ENCODE measurements around the gene MAST4. TPM values are rescaled to one million over a fixed set of nuclear protein-coding genes. Genes with fewer than 3 reads are reported as not detected.

Gene MAST4
- total RNA-seq, 1 donor, result 12.7 TPM

DNA sequence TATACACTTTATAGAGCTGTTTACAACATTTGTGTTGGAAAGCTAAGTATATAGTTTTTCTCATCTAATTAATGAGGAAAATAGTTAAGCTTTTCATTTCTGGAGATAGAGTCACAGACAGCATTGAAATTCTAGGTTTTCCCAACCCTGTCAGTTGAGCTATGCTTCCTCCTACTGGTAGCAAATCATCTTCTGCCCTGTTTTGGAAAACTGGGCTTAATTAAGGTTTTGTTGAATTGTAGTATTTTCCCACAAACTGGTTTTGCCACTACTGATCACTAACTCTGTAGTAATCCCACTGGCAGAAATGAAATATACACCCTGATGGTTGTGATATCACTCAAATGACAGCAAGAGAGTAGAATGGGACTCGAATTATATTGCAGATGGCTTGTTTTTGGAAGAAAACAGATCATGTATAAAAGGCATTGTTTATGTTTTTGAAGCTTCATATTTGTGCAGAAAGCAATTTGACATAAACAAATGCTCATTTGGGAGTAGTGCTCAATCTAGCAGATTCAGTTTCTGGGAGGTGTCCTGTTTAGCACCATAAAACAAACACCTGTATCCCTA, 553.8 kb downstream of the MAST4 start:
- no peaks in the 10 kb centered on the region for H3K27me3 ChIP-seq (ENCODE audit: insufficient read depth, low read length)
- H2AFZ ChIP-seq (ENCODE audit: low read length), result no peak overlapping the region
- TF ChIP-seq, protein P1, sequence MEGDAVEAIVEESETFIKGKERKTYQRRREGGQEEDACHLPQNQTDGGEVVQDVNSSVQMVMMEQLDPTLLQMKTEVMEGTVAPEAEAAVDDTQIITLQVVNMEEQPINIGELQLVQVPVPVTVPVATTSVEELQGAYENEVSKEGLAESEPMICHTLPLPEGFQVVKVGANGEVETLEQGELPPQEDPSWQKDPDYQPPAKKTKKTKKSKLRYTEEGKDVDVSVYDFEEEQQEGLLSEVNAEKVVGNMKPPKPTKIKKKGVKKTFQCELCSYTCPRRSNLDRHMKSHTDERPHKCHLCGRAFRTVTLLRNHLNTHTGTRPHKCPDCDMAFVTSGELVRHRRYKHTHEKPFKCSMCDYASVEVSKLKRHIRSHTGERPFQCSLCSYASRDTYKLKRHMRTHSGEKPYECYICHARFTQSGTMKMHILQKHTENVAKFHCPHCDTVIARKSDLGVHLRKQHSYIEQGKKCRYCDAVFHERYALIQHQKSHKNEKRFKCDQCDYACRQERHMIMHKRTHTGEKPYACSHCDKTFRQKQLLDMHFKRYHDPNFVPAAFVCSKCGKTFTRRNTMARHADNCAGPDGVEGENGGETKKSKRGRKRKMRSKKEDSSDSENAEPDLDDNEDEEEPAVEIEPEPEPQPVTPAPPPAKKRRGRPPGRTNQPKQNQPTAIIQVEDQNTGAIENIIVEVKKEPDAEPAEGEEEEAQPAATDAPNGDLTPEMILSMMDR (IDR thresholded peaks at IDR 0.05; ENCODE audit: extremely low read depth, low read depth, low read length), result peak; percentile 78
- H3K36me3 ChIP-seq (ENCODE audit: insufficient read depth, low read length), result peaks cover under 1% of the 10 kb centered on the region
- H4K20me1 ChIP-seq (ENCODE audit: insufficient read depth, low read length), result no peaks in the 10 kb centered on the region
- peak; percentile 65 for DNase-seq (ENCODE audit: insufficient read length, low spot score, missing footprints)
- no peaks in the 10 kb centered on the region for H3K4me1 ChIP-seq (ENCODE audit: insufficient read depth, low read length)
- H3K27ac ChIP-seq (ENCODE audit: low read depth, low read length), result no peak overlapping the region
- H3K79me2 ChIP-seq (ENCODE audit: insufficient read depth, low read length), result no peaks in the 10 kb centered on the region
- peak overlapping the region; percentile 58 for H3K4me2 ChIP-seq (ENCODE audit: insufficient read depth, low read length)
- no peaks in the 10 kb centered on the region for H3K9me3 ChIP-seq (ENCODE audit: low read depth, low read length)
- no peak overlapping the region for H3K4me3 ChIP-seq (ENCODE audit: insufficient read depth, low read length)

DNA sequence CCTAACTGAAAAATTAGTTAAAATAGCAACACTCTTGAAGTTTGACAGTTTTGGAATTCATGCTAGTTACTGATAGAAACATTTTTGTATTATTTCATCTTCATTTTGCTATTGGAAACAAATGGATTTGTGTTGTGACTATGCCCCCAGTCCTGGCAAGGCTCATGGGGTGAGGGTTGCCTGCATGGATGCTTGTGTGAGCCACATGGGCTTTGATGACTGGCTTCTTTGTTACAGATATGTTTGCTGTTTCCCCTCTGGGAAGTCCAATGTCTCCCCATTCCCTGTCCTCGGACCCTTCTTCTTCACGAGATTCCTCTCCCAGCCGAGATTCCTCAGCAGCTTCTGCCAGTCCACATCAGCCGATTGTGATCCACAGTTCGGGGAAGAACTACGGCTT, 556.2 kb downstream of the MAST4 start:
- no peaks in the 10 kb centered on the region for H3K27me3 ChIP-seq (ENCODE audit: insufficient read depth, low read length)
- no peaks in the 10 kb centered on the region for H3K36me3 ChIP-seq (ENCODE audit: insufficient read depth, low read length)
- no peaks in the 10 kb centered on the region for H3K79me2 ChIP-seq (ENCODE audit: insufficient read depth, low read length)
- no peaks in the 10 kb centered on the region for H3K9me3 ChIP-seq (ENCODE audit: low read depth, low read length)
- H3K4me3 ChIP-seq (ENCODE audit: insufficient read depth, low read length), result no peak overlapping the region
- H2AFZ ChIP-seq (ENCODE audit: low read length), result no peak overlapping the region
- DNase-seq (ENCODE audit: insufficient read length, low spot score, missing footprints), result no peak
- H3K4me2 ChIP-seq (ENCODE audit: insufficient read depth, low read length), result no peak overlapping the region
- H4K20me1 ChIP-seq (ENCODE audit: insufficient read depth, low read length), result no peaks in the 10 kb centered on the region
- TF ChIP-seq, protein P1 (IDR thresholded peaks at IDR 0.05; ENCODE audit: extremely low read depth, low read depth, low read length), result no peak
- no peak overlapping the region for H3K27ac ChIP-seq (ENCODE audit: low read depth, low read length)
- no peaks in the 10 kb centered on the region for H3K4me1 ChIP-seq (ENCODE audit: insufficient read depth, low read length)

DNA sequence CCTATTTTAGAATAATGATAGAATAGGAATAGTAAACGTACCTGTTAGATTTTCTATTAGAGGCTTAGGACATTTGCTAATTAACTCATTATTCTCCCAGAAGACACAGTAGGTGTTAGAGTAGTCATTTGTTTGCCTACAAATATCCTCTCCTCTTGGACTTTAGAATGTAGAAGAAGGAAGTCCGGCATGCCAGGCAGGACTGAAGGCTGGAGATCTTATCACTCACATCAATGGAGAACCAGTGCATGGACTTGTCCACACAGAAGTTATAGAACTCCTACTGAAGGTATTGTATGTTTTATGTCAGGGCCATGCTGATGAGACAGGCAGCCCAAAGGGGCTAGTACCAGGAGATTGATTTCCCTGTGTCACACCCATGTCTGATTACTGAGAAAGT, 557.1 kb downstream of the MAST4 start:
- no peaks in the 10 kb centered on the region for H4K20me1 ChIP-seq (ENCODE audit: insufficient read depth, low read length)
- DNase-seq (ENCODE audit: insufficient read length, low spot score, missing footprints), result no peak
- no peak overlapping the region for H3K27ac ChIP-seq (ENCODE audit: low read depth, low read length)
- no peaks in the 10 kb centered on the region for H3K36me3 ChIP-seq (ENCODE audit: insufficient read depth, low read length)
- no peaks in the 10 kb centered on the region for H3K27me3 ChIP-seq (ENCODE audit: insufficient read depth, low read length)
- no peaks in the 10 kb centered on the region for H3K9me3 ChIP-seq (ENCODE audit: low read depth, low read length)
- TF ChIP-seq, protein P1 (IDR thresholded peaks at IDR 0.05; ENCODE audit: extremely low read depth, low read depth, low read length), result no peak
- no peak overlapping the region for H2AFZ ChIP-seq (ENCODE audit: low read length)
- no peak overlapping the region for H3K4me2 ChIP-seq (ENCODE audit: insufficient read depth, low read length)
- H3K79me2 ChIP-seq (ENCODE audit: insufficient read depth, low read length), result no peaks in the 10 kb centered on the region
- no peaks in the 10 kb centered on the region for H3K4me1 ChIP-seq (ENCODE audit: insufficient read depth, low read length)
- no peak overlapping the region for H3K4me3 ChIP-seq (ENCODE audit: insufficient read depth, low read length)

DNA sequence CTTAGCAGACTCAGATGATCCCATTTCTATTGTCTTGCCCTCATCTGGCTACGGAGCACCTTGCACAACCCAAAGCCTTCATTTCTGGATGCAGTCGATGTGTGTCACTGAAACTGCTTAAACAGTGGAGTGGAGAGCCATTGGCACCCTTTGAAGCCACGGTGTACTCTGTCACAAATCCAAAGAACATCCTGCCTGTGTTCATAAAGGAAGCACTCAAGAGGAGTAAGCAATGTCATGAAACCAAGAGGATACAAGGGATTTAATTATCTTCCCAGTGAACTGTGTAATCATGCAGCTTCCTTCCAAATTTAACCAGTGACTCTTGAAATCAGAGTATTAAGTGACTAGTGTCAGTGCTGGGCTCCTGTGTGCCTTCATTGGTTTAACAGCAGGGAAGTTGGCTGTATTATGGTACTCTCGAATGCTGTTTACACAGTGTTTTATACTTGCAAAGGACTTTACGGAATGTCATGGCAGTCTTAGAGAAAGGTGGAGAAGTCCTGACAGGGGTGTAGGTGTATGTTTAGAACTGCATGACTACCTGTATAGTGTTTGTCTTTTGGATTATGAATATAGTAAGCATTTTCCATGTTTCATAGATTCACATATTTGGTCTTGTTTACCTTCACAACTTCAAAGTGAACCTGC, 558.5 kb downstream of the MAST4 start:
- Histone ChIP-seq H3K27ac (ENCODE audit: low read depth, low read length) (no peak overlapping the region), H4K20me1 (ENCODE audit: insufficient read depth, low read length) (no peaks in the 10 kb centered on the region), H3K36me3 (ENCODE audit: insufficient read depth, low read length) (no peaks in the 10 kb centered on the region), H2AFZ (ENCODE audit: low read length) (no peak overlapping the region), H3K4me1 (ENCODE audit: insufficient read depth, low read length) (no peaks in the 10 kb centered on the region), H3K4me3 (ENCODE audit: insufficient read depth, low read length) (no peak overlapping the region), H3K4me2 (ENCODE audit: insufficient read depth, low read length) (no peak overlapping the region), H3K9me3 (ENCODE audit: low read depth, low read length) (no peaks in the 10 kb centered on the region), H3K27me3 (ENCODE audit: insufficient read depth, low read length) (no peaks in the 10 kb centered on the region), H3K79me2 (ENCODE audit: insufficient read depth, low read length) (no peaks in the 10 kb centered on the region)
- no peak for DNase-seq (ENCODE audit: insufficient read length, low spot score, missing footprints)
- TF ChIP-seq, protein P1 (IDR thresholded peaks at IDR 0.05; ENCODE audit: extremely low read depth, low read depth, low read length), result no peak
